ENCODE measurements around the gene TSC22D1.

TSC22D1 gene

GRCh38 chr13:44426461-44426860, 149.7 kb downstream of the TSC22D1 start:
- TF ChIP-seq, protein P1, sequence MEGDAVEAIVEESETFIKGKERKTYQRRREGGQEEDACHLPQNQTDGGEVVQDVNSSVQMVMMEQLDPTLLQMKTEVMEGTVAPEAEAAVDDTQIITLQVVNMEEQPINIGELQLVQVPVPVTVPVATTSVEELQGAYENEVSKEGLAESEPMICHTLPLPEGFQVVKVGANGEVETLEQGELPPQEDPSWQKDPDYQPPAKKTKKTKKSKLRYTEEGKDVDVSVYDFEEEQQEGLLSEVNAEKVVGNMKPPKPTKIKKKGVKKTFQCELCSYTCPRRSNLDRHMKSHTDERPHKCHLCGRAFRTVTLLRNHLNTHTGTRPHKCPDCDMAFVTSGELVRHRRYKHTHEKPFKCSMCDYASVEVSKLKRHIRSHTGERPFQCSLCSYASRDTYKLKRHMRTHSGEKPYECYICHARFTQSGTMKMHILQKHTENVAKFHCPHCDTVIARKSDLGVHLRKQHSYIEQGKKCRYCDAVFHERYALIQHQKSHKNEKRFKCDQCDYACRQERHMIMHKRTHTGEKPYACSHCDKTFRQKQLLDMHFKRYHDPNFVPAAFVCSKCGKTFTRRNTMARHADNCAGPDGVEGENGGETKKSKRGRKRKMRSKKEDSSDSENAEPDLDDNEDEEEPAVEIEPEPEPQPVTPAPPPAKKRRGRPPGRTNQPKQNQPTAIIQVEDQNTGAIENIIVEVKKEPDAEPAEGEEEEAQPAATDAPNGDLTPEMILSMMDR (conservative IDR thresholded peaks at IDR 0.05; ENCODE audit: low read depth, low read length): no peak

DNA sequence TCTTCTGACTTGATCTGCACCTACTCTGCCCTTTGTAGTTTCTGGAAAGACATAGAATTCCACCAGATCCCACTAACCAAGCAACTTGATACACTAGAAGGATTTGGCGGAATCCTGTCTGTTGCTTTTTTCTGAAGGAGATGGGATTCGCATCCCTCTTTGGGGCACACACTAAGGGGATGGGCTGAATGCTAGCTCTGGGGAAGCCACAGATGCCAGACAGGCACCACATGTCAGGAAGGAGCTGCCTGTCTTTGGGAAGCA, 150.4 kb downstream of the TSC22D1 start:
- TF ChIP-seq, protein P1 (conservative IDR thresholded peaks at IDR 0.05; ENCODE audit: low read depth, low read length): no peak
- H3K4me3 ChIP-seq (ENCODE audit: low read length): no peak overlapping the region

More at GRCh38 chr13:44426461-44426860, 149.7 kb downstream of the TSC22D1 start:
- no peak overlapping the region for H3K4me3 ChIP-seq (ENCODE audit: low read length)
- DNase-seq (ENCODE audit: low read depth): no peak

DNA sequence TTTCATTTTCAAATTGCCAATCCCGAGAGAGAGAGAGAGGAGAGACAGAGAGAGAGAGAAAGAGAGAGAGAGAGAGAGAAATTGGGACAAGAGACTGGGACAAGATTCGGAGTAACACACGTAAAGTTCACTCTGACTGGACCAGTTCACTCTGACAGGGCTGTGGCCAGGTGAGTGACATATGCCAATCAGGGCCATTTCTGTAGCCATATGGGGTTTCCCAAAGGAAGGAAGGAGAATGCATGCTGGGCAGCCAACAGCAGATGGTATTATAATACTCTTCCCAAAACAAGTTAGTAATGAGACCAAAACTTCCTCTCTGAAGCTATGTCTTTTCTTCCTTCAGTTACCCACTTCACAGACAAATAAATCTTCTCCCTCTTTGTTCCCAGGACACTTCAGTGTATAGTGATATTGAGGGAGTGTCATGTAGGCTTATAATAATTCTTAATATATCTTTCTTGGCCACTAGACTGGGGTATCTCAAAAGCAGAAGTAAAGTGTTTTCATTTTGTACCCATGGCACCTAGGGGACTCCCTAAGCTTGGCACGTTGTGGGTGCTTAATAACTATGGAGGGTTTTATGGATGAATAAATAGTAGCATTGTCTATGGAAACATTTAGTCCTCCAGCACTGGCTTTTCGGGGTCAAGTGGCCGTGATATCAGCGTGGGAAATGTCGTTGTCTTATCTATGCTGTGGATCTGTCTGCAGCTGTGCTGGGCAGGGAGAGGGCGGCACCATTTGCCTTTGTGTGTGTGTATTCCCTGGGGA, 150.9 kb downstream of the TSC22D1 start:
- TF ChIP-seq, protein P1 (conservative IDR thresholded peaks at IDR 0.05; ENCODE audit: low read depth, low read length): no peak
- DNase-seq (ENCODE audit: low read depth): no peak
- H3K4me3 ChIP-seq (ENCODE audit: low read length): no peak overlapping the region

More for the DNA sequence above, 150.4 kb downstream of the TSC22D1 start:
- no peak for DNase-seq (ENCODE audit: low read depth)

- H3K4me3 ChIP-seq (ENCODE audit: low read length): no peak overlapping the region
- no peak for DNase-seq (ENCODE audit: low read depth)
- TF ChIP-seq, protein P1 (conservative IDR thresholded peaks at IDR 0.05; ENCODE audit: low read depth, low read length): no peak
These were observed 152.3 kb downstream of the TSC22D1 start for GRCh38 chr13:44423824-44424223.

GRCh38 chr13:44422755-44423643, 153.1 kb downstream of the TSC22D1 start:
- H3K4me3 ChIP-seq (ENCODE audit: low read length): no peak overlapping the region
- TF ChIP-seq, protein P1 (conservative IDR thresholded peaks at IDR 0.05; ENCODE audit: low read depth, low read length): no peak
- no peak for DNase-seq (ENCODE audit: low read depth)

GRCh38 chr13:44421853-44422525, 154.1 kb downstream of the TSC22D1 start:
- TF ChIP-seq, protein P1 (conservative IDR thresholded peaks at IDR 0.05; ENCODE audit: low read depth, low read length): no peak
- no peak overlapping the region for H3K4me3 ChIP-seq (ENCODE audit: low read length)
- DNase-seq (ENCODE audit: low read depth): no peak

Measured in retinal pigment epithelial cell (primary cell).